Heart right ventricle (tissue), 16 donors: ENCODE results near the gene CWC27. TPM values are rescaled to one million over a fixed set of nuclear protein-coding genes. Genes with fewer than 3 reads are reported as not detected.
A peak's percentile ranks its signal among the peaks of the same experiment; 100 is the strongest.
"Not testable (repeated sequence)": the region's sequence is repeated elsewhere in the genome, so short reads cannot be mapped to it uniquely, and the experiment has no call there.

Source experiments
- ATAC-seq, 8 donors: fragments of 200-7000 bp; cut with Tn5 transposase; one replicate each; pipeline ENCODE4 v1.9.1; 2020; ENCODE audit warnings: mild to moderate bottlenecking in 8 of 8, moderate library complexity in 8 of 8, moderate number of reproducible peaks in 1 of 8
- DNase-seq, 2 donors: peaks; one replicate each; pipeline ENCODE4 v3.0.0-alpha.2; 2020
- H3K27ac ChIP-seq, 10 donors: fragments of 200-600 bp; sonication (generic) in 2 of 10; one replicate each; pipeline versions ENCODE4 v1.5.0 to v1.8.0; 2020 to 2022; ENCODE audit warnings: mild to moderate bottlenecking in 3 of 10
- H3K27me3 ChIP-seq, 7 donors: fragments of 200-600 bp; one replicate each; pipeline ENCODE4 v1.8.0; 2021 to 2022; ENCODE audit warnings: mild to moderate bottlenecking in 2 of 7
- H3K36me3 ChIP-seq, 9 donors: fragments of 200-600 bp; sonication (generic) in 1 of 9; one replicate each; pipeline versions ENCODE4 v1.5.0 to v1.8.0; 2020 to 2022; ENCODE audit warnings: mild to moderate bottlenecking in 2 of 9
- H3K4me1 ChIP-seq, 9 donors: fragments of 200-600 bp; sonication (generic) in 1 of 9; one replicate each; pipeline versions ENCODE4 v1.5.0 to v1.8.0; 2020 to 2022; ENCODE audit warnings: mild to moderate bottlenecking in 4 of 9
- H3K4me3 ChIP-seq, 10 donors: fragments of 200-600 bp; sonication (generic) in 2 of 10; one replicate each; pipeline versions ENCODE4 v1.5.0 to v1.8.0; 2020 to 2022; ENCODE audit warnings: mild to moderate bottlenecking in 7 of 10, moderate library complexity in 2 of 10
- H3K9me3 ChIP-seq, 11 donors: fragments of 200-600 bp in 10 of 11; sonication (generic) in 2 of 11; one replicate each; pipeline versions ENCODE4 v1.5.0 to v1.8.0; 2013 to 2022; ENCODE audit warnings: mild to moderate bottlenecking in 2 of 11, control low read depth in 1 of 11, moderate library complexity in 1 of 11
- CTCF ChIP-seq, 9 donors: fragments of 200-600 bp; sonication (generic) in 2 of 9; IDR thresholded peaks; one replicate each; pipeline versions ENCODE4 v1.5.0 to v1.8.0; 2021 to 2022; ENCODE audit warnings: antibody characterized with exemption in 9 of 9, mild to moderate bottlenecking in 5 of 9, moderate library complexity in 1 of 9
- WGBS, 2 donors: extraction: QIAGEN DNeasy Blood & Tissue Kit; methylation state at CpG; one replicate each; pipeline ENCODE4 v1.1.7; 2013; ENCODE audit warnings: inconsistent platforms in 1 of 2; 5-methylcytosine and 5-hydroxymethylcytosine counted together
- intact Hi-C, 10 donors: fragments of 100-400 bp; cut with DNase I; formaldehyde crosslinking; loops; one replicate each; pipeline versions ENCODE4 v1.11.1 to v1.14.2; 2022
- polyA plus RNA-seq, 2 donors: library from polyadenylated mRNA; stranded (reverse); fragments of 200-250 nt; gene quantifications; one replicate each; pipeline ENCODE4 v1.2.3, GENCODE V29; 2013
- total RNA-seq, 10 donors: library from RNA; stranded (reverse); fragmentation: NEBNext Ultra II Directional in 3 of 10; extraction: Animal tissue kit (Norgen Biotek cat#: 25700) in 3 of 10; gene quantifications; one replicate each; pipeline versions ENCODE4 v1.2.1 to v1.2.4, GENCODE V29; 2021 to 2023
- donor health status: Arrhythmogenic right ventricular cardiomyopathy.
- donor health status: ischemic (EF 13 %, LVEDD 7.1; RV severe dilation, severe dysfunction).
- donor health status: healthy with polysubstance abuse.
- donor health status: DM: no; HTN: yes; CAD: no.
- donor health status: DM: no; HTN: no; CAD: no.
- donor health status: ischemic (EF 25% LVEDD 6.9; RV normal size, moderate dysfunction).
- donor health status: ischemic (EF 25% LVEDD 5.7; RV mildly dilated, moderate dysfunction).
- donor health status: healthy.
- donor health status: DM: yes; HTN: yes; CAD: no.
- donor health status: Ischemic cardiomyopathy.
- donor health status: ischemic (EF 35%, LVEDD 5.7; RV mildly dilated, moderate dysfunction).
- donor health status: nonischemic (EF 11% LVEDD 7.7; RV severe dilation, severe dysfunction).
- donor health status: DM: yes; HTN: yes; CAD: no.
- donor health status: PGD.
- donor health status: ischemic (EF 29% LVEDD 5.4; RV normal size, mild dysfunction).
- donor health status: nonischemic (EF 23%, LVEDD 6.1; RV moderate dilation, normal function).

CWC27 gene
- total and polyA plus RNA-seq, 12 donors: 18.7 to 32.1 (median 23.5) TPM

DNA sequence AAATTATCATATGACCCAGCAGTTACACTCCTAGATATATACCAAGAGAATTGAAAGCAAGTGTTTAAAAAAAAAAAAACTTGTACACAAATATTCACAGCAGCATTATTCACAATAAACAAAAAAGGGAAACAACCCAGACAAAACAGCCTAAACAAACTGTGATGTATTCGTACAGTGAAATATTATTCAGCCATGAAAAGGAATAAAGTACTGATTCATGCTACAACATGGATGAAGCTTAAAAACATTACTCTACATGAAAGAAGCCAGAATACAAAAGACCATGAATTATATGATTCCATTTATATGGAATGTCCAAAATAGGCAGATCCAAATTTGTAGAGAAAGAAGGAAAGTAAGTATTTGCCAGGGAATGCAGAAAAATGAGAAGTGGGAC lies 161.1 kb downstream of the CWC27 start:
- Histone ChIP-seq H3K4me3 (no peak overlapping the region), H3K9me3 (peaks cover 0 to 8% (median 0%) of the 10 kb centered on the region in 11 donors), H3K36me3 (peaks cover 0 to 16% (median 0%) of the 10 kb centered on the region in 9 donors), H3K27me3 (no peaks in the 10 kb centered on the region), H3K27ac (no peak overlapping the region), H3K4me1 (no peaks in the 10 kb centered on the region)
- DNase-seq: no peak
- intact Hi-C loops: no loop called here
- 94 to 100% methylated on average over 1 of the region's 1 CpG for WGBS, 2 donors
- TF ChIP-seq CTCF (IDR thresholded peaks at IDR 0.05): no peak
- ATAC-seq: no peak

GRCh38 chr5:64930672-64931318 lies 162.1 kb downstream of the CWC27 start:
- peaks cover 0 to 17% (median 0%) of the 10 kb centered on the region in 11 donors for H3K9me3 ChIP-seq
- DNase-seq: no peak

GRCh38 chr5:64939422-64939771 lies 170.7 kb downstream of the CWC27 start:
- H3K27ac ChIP-seq, H3K4me3 ChIP-seq, DNase-seq, intact Hi-C loops, H3K4me1 ChIP-seq, ATAC-seq, H3K36me3 ChIP-seq, H3K27me3 ChIP-seq: not testable (repeated sequence)
- peaks cover 0 to 40% (median 9%) of the 10 kb centered on the region in 11 donors for H3K9me3 ChIP-seq
- WGBS, 2 donors: 87 to 90% methylated on average over 4 of the region's 4 CpGs

More at GRCh38 chr5:64930672-64931318, 162.1 kb downstream of the CWC27 start:
- no peak for TF ChIP-seq CTCF (IDR thresholded peaks at IDR 0.05)
- WGBS, 2 donors: 97 to 100% methylated on average over 2 of the region's 2 CpGs
- no peaks in the 10 kb centered on the region for H3K27me3 ChIP-seq
- no peak for ATAC-seq
- H3K4me3 ChIP-seq: no peak overlapping the region
- no peaks in the 10 kb centered on the region for H3K4me1 ChIP-seq
- H3K27ac ChIP-seq: no peak overlapping the region
- H3K36me3 ChIP-seq: peaks cover 0 to 16% (median 0%) of the 10 kb centered on the region in 9 donors
- intact Hi-C loops: no loop called here

DNA sequence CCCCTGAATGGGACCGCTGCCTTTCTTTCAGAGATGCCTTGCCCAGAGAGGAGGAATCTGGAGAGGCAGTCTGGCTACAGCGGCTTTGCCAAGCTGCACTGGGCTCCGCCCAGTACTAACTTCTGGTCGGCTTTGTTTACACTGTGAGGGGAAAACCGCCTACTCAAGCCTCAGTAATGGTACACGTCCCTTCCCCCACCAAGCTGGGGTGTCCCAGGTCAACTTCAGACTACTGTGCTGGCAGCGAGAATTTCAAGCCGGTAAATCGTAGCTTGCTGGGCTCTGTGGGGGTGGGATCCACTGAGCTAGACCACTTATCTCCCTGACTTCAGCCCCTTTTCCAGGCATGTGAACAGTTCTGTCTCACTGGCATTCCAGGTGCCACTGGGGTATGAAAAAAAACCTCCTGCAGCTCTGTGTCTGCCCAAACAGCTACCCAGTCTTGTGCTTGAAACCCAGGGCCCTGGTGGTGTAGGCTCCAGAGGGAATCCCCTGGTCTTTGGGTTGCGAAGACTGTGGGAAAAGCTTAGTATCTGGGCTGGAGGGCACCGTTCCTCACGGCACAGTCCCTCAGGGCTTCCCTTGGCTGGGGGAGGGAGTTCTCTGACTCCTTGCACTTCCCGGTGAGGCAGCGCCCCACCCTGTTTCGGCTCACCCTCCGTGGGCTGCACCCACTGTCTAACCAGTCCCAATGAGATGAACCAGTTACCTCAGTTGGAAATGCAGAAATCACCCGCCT lies 171.2 kb downstream of the CWC27 start:
- H3K9me3 ChIP-seq: peaks cover 0 to 35% (median 9%) of the 10 kb centered on the region in 11 donors
- DNase-seq (peak; percentile 14 to 21), ATAC-seq (peak in 4 of 8 donors; percentile 37 to 62 (median 47))
- no peak for TF ChIP-seq CTCF (IDR thresholded peaks at IDR 0.05)
- H3K27me3 ChIP-seq: no peaks in the 10 kb centered on the region
- H3K4me1 ChIP-seq: no peaks in the 10 kb centered on the region
- no peak overlapping the region for H3K27ac ChIP-seq
- H3K4me3 ChIP-seq: no peak overlapping the region
- H3K36me3 ChIP-seq: no peaks in the 10 kb centered on the region
- 66 to 69% methylated on average over 17 of the region's 17 CpGs for WGBS, 2 donors
- intact Hi-C loops: loop anchor here in 3 of 10 donors (10.0 kb wide), 1 partner anchor 125 kb away; no protein-coding TSS in a partner anchor
